GM10847 (cell line): ENCODE data around the gene NMB.

Experiments used
- POLR2A ChIP-seq: IDR thresholded peaks from 2 replicates; pipeline ENCODE4 v1.6.1; 2011; ENCODE audit not compliant: insufficient read length; ENCODE audit errors: extremely low read depth

NMB gene

DNA sequence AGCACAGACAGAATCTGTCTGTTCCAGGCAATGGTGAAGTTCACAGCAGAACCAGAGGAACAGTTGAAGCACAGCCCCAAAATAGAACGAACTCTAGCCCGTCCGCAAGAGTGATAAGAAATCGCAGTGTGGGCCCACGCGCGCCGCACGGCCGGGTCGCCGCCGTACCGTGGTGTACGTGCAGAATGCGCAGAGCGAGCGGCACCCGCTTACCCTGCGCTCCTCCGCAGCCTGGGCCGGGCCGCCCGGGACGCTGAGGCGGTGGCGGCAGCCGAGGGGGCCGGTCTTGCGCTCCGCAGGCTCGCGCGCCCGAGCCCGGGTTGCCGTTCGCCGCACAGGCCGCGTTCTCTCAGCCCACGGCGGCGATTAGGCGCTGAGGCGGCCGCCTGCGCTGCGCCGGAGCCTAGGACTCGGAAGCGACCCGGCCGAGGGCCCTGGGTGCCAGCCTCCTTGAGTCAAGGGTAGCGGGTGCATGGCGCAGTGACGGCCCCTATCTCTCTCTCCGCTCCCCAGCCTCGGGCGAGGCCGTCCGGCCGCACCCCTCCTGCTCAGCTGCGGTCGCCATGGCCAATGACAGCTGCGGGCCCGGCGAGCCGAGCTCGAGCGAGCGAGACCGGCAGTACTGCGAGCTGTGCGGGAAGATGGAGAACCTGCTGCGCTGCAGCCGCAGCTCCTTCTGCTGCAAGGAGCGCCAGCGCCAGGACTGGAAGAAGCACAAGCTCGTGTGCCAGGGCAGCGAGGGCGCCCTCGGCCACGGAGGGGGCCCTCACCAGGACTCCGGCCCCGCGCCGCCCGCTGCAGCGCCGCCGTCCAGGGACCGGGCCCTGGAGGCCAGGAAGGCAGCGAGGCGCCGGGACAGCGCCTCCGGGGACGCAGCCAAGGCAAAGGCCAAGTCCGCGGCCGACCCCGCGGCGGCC, 24.4 kb downstream of the NMB start:
- no peak for TF ChIP-seq POLR2A

GRCh38 chr15:84631706-84632272, 26.2 kb downstream of the NMB start:
- TF ChIP-seq POLR2A, result no peak

- TF ChIP-seq POLR2A, result no peak
Measured at GRCh38 chr15:84629033-84629432, 29.0 kb downstream of the NMB start.

DNA sequence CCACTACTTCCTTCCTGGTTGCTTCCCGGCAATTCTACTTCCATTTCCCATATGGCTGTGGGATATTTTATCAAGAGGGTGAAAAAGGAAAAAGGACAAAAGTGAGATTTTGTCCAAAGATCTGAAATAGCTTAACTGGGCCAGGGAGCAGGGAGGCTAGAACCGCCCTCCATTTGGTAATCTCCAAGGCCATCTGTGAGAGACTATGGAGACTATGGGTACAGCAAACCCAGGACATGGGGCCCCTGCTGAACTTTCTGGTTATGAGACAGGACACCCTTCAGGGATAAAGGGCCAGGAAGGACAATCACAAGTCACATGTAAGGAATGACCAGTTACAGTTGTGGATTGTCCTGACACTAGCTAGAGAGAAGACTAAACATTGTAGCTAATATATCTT, 32.9 kb downstream of the NMB start:
- TF ChIP-seq POLR2A, result no peak

DNA sequence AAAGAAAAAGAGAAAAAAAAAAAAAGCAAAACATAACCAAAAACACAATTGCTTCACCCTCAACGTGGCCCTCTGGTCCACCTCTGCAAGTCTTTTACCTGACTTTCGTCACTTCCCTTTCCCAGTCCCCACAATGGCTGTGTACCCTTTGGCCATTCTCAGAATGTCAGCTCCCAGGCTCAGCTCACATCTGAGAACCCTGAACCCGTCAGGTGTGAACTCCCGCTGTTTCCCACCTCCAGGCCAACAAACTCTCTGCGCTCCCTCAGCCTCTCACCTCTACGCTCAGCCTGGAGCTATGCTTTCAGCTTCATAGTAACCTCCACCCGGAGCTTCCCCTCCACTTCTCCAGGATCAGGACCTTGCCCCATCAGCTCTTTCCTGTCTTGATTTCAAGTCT, 33.6 kb downstream of the NMB start:
- no peak for TF ChIP-seq POLR2A

DNA sequence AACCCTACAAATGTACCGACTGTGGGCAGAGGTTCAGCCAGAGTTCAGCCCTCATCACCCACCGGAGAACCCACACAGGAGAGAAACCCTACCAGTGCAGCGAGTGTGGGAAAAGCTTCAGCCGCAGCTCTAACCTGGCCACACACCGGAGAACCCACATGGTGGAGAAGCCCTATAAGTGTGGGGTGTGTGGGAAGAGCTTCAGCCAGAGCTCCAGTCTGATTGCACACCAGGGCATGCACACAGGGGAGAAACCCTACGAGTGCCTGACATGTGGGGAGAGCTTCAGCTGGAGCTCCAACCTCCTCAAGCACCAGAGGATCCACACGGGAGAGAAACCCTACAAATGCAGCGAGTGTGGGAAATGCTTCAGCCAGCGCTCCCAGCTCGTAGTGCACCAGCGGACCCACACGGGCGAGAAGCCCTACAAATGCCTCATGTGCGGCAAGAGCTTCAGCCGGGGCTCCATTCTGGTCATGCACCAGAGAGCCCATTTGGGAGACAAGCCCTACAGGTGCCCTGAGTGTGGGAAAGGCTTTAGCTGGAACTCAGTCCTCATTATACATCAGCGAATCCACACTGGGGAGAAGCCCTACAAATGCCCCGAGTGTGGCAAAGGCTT, 36.5 kb downstream of the NMB start:
- TF ChIP-seq POLR2A, result no peak

DNA sequence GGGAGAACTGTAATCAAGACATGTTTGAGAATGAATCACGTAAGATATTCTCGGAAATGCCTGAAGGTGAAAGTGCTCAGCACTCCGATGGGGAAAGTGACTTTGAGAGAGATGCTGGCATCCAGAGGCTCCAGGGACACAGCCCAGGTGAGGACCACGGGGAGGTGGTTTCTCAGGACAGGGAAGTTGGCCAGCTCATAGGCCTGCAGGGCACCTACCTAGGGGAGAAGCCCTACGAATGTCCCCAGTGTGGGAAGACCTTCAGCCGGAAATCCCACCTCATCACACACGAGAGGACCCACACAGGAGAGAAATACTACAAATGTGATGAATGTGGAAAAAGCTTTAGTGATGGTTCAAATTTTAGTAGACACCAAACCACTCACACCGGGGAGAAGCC, 37.4 kb downstream of the NMB start:
- TF ChIP-seq POLR2A, result no peak

GRCh38 chr15:84616235-84616634, 41.8 kb downstream of the NMB start:
- TF ChIP-seq POLR2A, result no peak

- no peak for TF ChIP-seq POLR2A
Measured at GRCh38 chr15:84611631-84612030, 46.4 kb downstream of the NMB start.

DNA sequence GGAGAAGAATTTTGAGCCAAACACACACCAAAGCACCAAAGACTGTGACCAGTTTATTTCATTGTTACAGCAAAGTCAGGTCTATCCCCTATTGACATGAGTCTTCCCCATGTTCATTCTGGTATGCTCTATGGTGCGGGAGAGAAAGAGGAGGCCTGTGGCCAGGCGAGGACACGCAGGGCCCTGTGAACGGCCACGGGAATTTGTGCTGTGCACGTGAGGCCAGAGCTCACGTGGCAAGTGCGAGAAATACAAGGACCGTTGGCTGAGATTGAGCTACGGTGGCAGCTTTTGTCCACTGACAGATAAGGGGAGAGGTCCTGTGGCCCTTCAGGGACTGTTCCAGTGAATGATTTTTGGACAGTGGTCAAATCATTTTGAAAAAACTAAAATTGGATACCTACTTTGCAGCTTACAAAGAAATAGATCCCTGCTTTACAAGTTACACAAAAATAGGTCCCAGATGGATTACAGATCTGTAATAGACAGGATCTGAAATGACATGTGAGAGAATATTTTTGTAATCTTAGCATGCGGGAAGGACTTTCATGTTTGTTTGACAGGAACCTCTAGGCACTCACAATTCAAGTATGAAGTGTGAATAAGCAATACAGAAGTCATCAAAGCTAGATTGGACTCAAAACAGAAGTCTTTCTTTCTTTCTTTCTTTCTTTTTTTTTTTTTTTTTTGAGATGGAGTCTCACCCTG, 48.0 kb downstream of the NMB start:
- TF ChIP-seq POLR2A, result no peak

GRCh38 chr15:84608707-84609284, 49.2 kb downstream of the NMB start:
- TF ChIP-seq POLR2A, result no peak

DNA sequence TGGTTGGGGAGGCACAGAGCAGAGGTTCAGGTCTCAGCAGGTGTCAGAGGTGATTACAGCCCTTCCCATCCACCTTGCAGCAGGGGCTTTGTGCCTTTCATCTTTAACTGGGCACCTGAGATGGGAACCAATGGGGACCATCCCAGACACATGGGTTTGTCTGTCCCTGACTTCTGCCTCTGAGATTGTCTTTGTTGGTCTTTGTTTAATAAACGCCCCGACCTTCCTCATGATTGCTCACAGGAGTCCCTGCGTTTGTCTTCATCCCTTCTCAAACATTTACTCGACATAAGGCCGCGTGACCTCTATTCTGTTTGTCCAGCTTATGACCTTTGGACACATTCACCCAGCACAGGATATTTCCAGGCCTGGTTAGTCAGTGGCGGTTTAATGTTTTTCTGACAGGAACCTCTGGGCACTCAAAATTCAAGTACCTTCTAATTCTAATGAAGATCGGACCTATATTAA, 51.3 kb downstream of the NMB start:
- no peak for TF ChIP-seq POLR2A

GRCh38 chr15:84605554-84605882, 52.5 kb downstream of the NMB start:
- TF ChIP-seq POLR2A, result no peak
